HG03025 (cell line): Measurements from ENCODE around the gene MRPL32.

Source experiments
- ATAC-seq: cut with Tn5 transposase; IDR thresholded peaks from one replicate; pipeline ENCODE4 v1.9.1; 2021; ENCODE audit warnings: mild to moderate bottlenecking, moderate library complexity; ENCODE audit not compliant: unreplicated experiment, low FRiP score

Gene MRPL32

GRCh38 chr7:42961170-42961569 is 29.0 kb downstream of the MRPL32 start:
- ATAC-seq, result no peak

GRCh38 chr7:42964293-42964692 is 32.1 kb downstream of the MRPL32 start:
- ATAC-seq, result no peak

- ATAC-seq, result no peak
Observed at GRCh38 chr7:42964849-42965805, 33.0 kb downstream of the MRPL32 start.

- ATAC-seq, result no peak
Observed at GRCh38 chr7:42967391-42967790, 35.2 kb downstream of the MRPL32 start.

- ATAC-seq, result no peak
Observed at GRCh38 chr7:42972699-42973500, 40.7 kb downstream of the MRPL32 start.

GRCh38 chr7:42976371-42976770 is 44.2 kb downstream of the MRPL32 start:
- ATAC-seq, result no peak

GRCh38 chr7:42978496-42978895 is 46.3 kb downstream of the MRPL32 start:
- no peak for ATAC-seq

GRCh38 chr7:42980084-42980483 is 47.9 kb downstream of the MRPL32 start:
- no peak for ATAC-seq

- no peak for ATAC-seq
Observed at GRCh38 chr7:42980514-42980913, 48.3 kb downstream of the MRPL32 start.

- no peak for ATAC-seq
Observed at GRCh38 chr7:42981601-42982000, 49.4 kb downstream of the MRPL32 start.

- no peak for ATAC-seq
Observed at GRCh38 chr7:42982604-42983115, 50.5 kb downstream of the MRPL32 start.

GRCh38 chr7:42984137-42984536 is 52.0 kb downstream of the MRPL32 start:
- no peak for ATAC-seq

GRCh38 chr7:42986213-42986612 is 54.0 kb downstream of the MRPL32 start:
- ATAC-seq, result no peak

- ATAC-seq, result no peak
Observed at GRCh38 chr7:42986781-42987248, 54.6 kb downstream of the MRPL32 start.
